ENCODE data around the gene POU6F2. TPM values are rescaled to one million over a fixed set of nuclear protein-coding genes. Genes with fewer than 3 reads are reported as not detected.

The POU6F2 gene
- total RNA-seq, 4 donors from 2014 or later, result not detected

DNA sequence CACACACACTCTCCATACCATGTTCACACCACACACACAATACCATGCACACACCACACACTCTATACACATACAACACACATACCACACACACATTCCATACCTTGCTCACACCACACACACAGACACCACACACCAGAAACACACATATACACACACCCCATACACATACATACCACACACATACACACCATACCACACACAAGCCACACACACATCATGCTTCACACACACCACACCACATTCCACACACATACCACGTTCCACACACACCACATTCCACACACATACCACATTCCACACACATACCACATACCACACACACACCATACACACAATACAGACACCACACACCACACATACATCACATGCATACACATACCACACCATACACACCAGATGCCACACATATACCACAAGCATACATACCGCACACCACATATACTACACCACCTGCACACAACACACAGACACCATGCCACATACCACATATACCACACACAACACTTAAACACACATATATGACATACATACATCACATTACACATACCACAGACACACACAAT is 282.7 kb downstream of the POU6F2 start:
- no peak overlapping the region for H3K4me3 ChIP-seq
- DNase-seq (ENCODE audit: low spot score in 2 of 2), result no peak
- 90% methylated on average over 2 of the region's 2 CpGs for WGBS
- no peaks in the 10 kb centered on the region for H3K27me3 ChIP-seq
- no peaks in the 10 kb centered on the region for H3K36me3 ChIP-seq
- H3K27ac ChIP-seq, result no peak overlapping the region
- H3K9me3 ChIP-seq, result no peaks in the 10 kb centered on the region
- no peak for TF ChIP-seq POLR2A (IDR thresholded peaks at IDR 0.05)
- TF ChIP-seq EP300 (IDR thresholded peaks at IDR 0.05), result no peak
- TF ChIP-seq, protein P1, sequence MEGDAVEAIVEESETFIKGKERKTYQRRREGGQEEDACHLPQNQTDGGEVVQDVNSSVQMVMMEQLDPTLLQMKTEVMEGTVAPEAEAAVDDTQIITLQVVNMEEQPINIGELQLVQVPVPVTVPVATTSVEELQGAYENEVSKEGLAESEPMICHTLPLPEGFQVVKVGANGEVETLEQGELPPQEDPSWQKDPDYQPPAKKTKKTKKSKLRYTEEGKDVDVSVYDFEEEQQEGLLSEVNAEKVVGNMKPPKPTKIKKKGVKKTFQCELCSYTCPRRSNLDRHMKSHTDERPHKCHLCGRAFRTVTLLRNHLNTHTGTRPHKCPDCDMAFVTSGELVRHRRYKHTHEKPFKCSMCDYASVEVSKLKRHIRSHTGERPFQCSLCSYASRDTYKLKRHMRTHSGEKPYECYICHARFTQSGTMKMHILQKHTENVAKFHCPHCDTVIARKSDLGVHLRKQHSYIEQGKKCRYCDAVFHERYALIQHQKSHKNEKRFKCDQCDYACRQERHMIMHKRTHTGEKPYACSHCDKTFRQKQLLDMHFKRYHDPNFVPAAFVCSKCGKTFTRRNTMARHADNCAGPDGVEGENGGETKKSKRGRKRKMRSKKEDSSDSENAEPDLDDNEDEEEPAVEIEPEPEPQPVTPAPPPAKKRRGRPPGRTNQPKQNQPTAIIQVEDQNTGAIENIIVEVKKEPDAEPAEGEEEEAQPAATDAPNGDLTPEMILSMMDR (IDR thresholded peaks at IDR 0.05), result no peak
- no peak for TF ChIP-seq POLR2AphosphoS5 (IDR thresholded peaks at IDR 0.05)
- no peaks in the 10 kb centered on the region for H3K4me1 ChIP-seq

DNA sequence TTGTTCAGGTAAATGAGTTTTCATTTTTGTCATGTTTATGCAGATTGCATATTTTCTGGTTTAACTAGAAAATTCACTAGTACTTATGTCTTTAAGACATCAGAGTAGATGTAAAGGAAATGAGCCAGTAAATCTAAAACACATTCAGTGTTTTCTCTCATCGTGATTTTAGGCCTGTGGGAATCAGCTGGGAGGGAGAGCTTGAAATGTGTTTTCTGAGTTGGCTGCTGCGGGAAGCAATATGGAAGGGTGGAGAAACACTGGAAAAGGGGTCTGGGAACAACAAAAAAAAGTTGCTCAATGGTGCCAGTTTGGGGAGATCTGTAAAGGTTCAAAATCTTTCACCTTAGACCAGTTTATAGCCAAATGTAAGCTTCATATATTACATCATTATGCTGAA is 284.1 kb downstream of the POU6F2 start:
- TF ChIP-seq EP300 (IDR thresholded peaks at IDR 0.05), result no peak
- TF ChIP-seq, protein P1 (IDR thresholded peaks at IDR 0.05), result no peak
- no peak for TF ChIP-seq POLR2A (IDR thresholded peaks at IDR 0.05)
- no peak for TF ChIP-seq POLR2AphosphoS5 (IDR thresholded peaks at IDR 0.05)

DNA sequence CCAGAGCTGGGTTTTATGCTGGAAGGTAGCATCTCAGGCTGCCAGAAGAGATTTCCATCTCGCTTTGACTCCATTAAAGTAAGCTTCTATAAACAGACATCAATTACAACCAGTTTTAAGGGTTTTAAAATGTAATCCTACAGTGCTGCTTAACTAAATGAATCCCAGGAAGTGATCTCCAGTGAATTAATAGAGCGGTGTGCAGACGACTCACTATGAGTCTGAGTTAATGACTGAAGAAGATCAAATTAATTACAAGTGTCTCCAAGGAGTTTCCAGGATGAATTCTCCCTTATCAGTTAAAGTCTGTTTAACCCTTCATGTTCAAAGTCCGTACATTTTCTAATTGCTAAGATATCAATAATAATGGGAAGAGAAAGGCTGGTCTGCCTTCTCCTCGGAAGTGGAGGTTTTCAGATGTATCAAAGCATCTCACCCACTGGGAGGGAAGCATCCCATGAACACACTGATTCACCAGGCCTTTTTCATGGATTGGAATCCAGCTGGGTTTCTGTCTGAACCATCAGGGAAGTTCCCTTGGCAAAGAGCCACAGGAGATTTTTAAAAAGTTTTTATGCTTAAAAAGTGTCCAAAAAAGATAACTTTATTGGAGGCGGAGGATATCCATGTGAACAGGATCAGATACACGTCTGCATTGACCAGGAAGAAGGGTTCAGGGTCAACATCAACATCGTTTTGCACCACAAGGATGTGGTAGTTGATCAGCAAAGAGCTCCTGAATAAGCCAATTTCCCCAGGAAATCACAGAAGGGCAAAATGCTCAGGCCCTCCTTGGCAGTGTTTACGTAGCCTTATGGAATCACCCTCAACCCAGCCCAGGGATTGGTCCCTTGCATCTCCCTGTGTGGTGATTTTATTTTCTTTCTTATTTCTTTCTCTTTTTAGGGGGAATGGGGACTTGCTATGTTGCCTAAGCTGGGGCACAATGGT is 288.2 kb downstream of the POU6F2 start:
- Histone ChIP-seq H3K4me1 (no peaks in the 10 kb centered on the region), H3K9me3 (no peaks in the 10 kb centered on the region), H3K4me3 (no peak overlapping the region), H3K27me3 (peaks cover 6% of the 10 kb centered on the region), H3K27ac (no peak overlapping the region), H3K36me3 (no peaks in the 10 kb centered on the region)
- TF ChIP-seq POLR2AphosphoS5 (IDR thresholded peaks at IDR 0.05), result no peak
- no peak for TF ChIP-seq EP300 (IDR thresholded peaks at IDR 0.05)
- no peak for DNase-seq (ENCODE audit: low spot score in 2 of 2)
- WGBS, result 70% methylated on average over 9 of the region's 9 CpGs

More for the DNA sequence above, 284.1 kb downstream of the POU6F2 start:
- Histone ChIP-seq H3K4me3 (no peak overlapping the region), H3K36me3 (no peaks in the 10 kb centered on the region), H3K27ac (no peak overlapping the region), H3K9me3 (no peaks in the 10 kb centered on the region), H3K4me1 (no peaks in the 10 kb centered on the region), H3K27me3 (no peaks in the 10 kb centered on the region)
- DNase-seq (ENCODE audit: low spot score in 2 of 2), result no peak
- 62% methylated on average over 2 of the region's 2 CpGs for WGBS

DNA sequence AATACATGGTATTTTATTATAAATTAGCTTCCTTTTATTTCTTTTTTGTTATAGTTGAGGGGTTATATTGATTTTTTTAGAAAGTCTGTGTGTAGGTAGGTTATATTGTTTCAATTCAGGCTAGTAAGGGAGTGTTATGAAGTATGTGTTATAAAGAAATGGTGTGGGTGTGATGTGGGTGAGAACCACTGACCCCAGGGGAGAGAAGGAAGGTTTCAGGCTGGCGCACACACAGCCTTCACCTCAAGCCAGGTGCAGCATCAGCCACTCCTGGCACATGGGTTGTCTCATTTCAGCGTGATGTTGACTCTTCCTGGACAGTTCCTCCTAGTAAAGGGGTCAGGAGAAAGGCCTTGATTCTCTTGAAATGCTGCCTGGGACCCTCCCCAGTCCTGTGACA is 291.3 kb downstream of the POU6F2 start:
- no peak for DNase-seq (ENCODE audit: low spot score in 2 of 2)
- TF ChIP-seq POLR2AphosphoS5 (IDR thresholded peaks at IDR 0.05) (no peak), POLR2A (IDR thresholded peaks at IDR 0.05) (no peak), EP300 (IDR thresholded peaks at IDR 0.05) (no peak)
- TF ChIP-seq, protein P1 (IDR thresholded peaks at IDR 0.05), result no peak
- peaks cover 6% of the 10 kb centered on the region for H3K27me3 ChIP-seq
- no peak overlapping the region for H3K27ac ChIP-seq
- no peak overlapping the region for H3K4me3 ChIP-seq
- no peaks in the 10 kb centered on the region for H3K36me3 ChIP-seq
- peaks cover 5% of the 10 kb centered on the region for H3K4me1 ChIP-seq
- H3K9me3 ChIP-seq, result no peaks in the 10 kb centered on the region
- WGBS, result 54% methylated on average over 2 of the region's 2 CpGs

DNA sequence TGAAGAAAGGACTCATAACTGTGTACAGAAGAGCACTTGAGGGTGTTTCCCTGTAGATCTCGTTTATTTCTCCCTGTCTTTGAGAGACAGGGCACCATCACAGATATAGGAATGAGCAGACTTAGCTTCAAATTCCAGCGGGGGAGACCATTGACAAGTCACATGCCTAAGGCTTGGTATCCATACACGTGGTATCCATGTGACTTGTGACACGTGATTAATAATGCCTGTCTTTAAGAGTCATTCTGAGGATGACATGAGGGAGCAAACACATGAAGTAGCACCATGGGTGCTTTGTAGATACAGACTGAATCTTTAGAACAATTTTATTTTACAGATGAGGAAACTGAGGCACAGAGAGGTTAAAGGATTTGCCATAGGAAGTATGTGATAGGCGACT is 292.3 kb downstream of the POU6F2 start:
- Histone ChIP-seq H3K27ac (no peak overlapping the region), H3K9me3 (no peaks in the 10 kb centered on the region), H3K36me3 (no peaks in the 10 kb centered on the region), H3K27me3 (peaks cover 6% of the 10 kb centered on the region), H3K4me1 (peaks cover 5% of the 10 kb centered on the region), H3K4me3 (no peak overlapping the region)
- TF ChIP-seq POLR2A (IDR thresholded peaks at IDR 0.05) (no peak), EP300 (IDR thresholded peaks at IDR 0.05) (no peak), POLR2AphosphoS5 (IDR thresholded peaks at IDR 0.05) (no peak)
- TF ChIP-seq, protein P1 (IDR thresholded peaks at IDR 0.05), result no peak
- WGBS, result 75% methylated on average over 5 of the region's 5 CpGs
- DNase-seq (ENCODE audit: low spot score in 2 of 2), result no peak

Data from suprapubic skin (tissue), 4 donors.